ENCODE results near the gene C5orf46.

DNA sequence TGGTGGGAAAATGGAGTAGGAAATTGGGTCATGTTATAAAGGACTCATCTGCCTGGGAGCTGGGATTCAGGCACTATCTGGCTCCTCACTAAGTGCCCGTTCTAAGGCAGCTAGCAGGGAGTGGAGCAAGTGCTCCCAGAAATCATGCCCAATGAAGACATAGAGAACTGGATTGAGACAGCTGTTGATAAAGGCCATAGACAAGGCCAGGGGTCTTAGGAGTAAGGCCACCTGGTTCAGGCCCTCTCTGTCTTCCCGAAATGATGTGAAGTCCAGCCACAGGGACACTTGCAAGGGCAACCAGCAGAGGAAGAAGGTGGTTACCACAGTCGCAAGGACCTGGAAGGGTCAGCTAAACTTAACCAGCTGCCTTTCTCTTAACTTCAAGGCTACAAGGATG, 54.8 kb downstream of the C5orf46 start:
- TF ChIP-seq, protein P1, sequence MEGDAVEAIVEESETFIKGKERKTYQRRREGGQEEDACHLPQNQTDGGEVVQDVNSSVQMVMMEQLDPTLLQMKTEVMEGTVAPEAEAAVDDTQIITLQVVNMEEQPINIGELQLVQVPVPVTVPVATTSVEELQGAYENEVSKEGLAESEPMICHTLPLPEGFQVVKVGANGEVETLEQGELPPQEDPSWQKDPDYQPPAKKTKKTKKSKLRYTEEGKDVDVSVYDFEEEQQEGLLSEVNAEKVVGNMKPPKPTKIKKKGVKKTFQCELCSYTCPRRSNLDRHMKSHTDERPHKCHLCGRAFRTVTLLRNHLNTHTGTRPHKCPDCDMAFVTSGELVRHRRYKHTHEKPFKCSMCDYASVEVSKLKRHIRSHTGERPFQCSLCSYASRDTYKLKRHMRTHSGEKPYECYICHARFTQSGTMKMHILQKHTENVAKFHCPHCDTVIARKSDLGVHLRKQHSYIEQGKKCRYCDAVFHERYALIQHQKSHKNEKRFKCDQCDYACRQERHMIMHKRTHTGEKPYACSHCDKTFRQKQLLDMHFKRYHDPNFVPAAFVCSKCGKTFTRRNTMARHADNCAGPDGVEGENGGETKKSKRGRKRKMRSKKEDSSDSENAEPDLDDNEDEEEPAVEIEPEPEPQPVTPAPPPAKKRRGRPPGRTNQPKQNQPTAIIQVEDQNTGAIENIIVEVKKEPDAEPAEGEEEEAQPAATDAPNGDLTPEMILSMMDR (IDR thresholded peaks at IDR 0.05): no peak
- TF ChIP-seq EZH2phosphoT487 (IDR thresholded peaks at IDR 0.05): no peak
- no peak for TF ChIP-seq EZH2 (IDR thresholded peaks at IDR 0.05)

Measured in neural progenitor cell (in vitro differentiated cells).